Measurements from ENCODE around the gene C1GALT1C1L. TPM values are rescaled to one million over a fixed set of nuclear protein-coding genes. Genes with fewer than 3 reads are reported as not detected.

The C1GALT1C1L gene
- total and polyA plus RNA-seq, 2 of the 4 experiments (the other 2 are of a cell fraction) = 0.36 to 0.63 TPM

- Histone ChIP-seq H2BK120ac (ENCODE audit: low read depth, low read length) (peak within 1 kb of the TSS; percentile 76), H3K18ac (ENCODE audit: low read depth, low read length) (peak within 1 kb of the TSS; percentile 27), H4K91ac (ENCODE audit: insufficient read depth, low read depth, low read length) (peak within 1 kb of the TSS; percentile 70), H4K8ac (ENCODE audit: low read depth in 2 of 2, low read length in 2 of 2) (peak within 1 kb of the TSS; percentile 56 to 72; a peak in 3 of 4 replicates), H3K56ac (ENCODE audit: extremely low read depth, insufficient read depth, low read length) (peak within 1 kb of the TSS; percentile 8; the same call in 1 of the 2 replicates), H3K9me3 (ENCODE audit: control insufficient read depth, insufficient read depth, low read length) (no peaks in the 10 kb centered on the region), H2AK5ac (ENCODE audit: low read depth, low read length) (peak within 1 kb of the TSS; percentile 61; the same call in 1 of the 2 replicates), H3K9ac (ENCODE audit: low read depth, low read length) (peak within 1 kb of the TSS; percentile 47), H2AFZ (replicated peaks; ENCODE audit: low read length, poor library complexity) (peak within 1 kb of the TSS; percentile 95), H3K4me2 (ENCODE audit: low read depth, low read length) (peak within 1 kb of the TSS; percentile 97), H3K4ac (ENCODE audit: low read depth, low read length) (peak within 1 kb of the TSS; percentile 81), H2AK9ac (replicated peaks; ENCODE audit: low read depth, low read length, poor library complexity) (peak within 1 kb of the TSS; percentile 38), H3K14ac (replicated peaks; ENCODE audit: low read depth, low read length) (peak within 1 kb of the TSS; percentile 83), H4K20me1 (ENCODE audit: insufficient read depth, low read length) (no peaks in the 10 kb centered on the region), H3K27me3 (ENCODE audit: control insufficient read depth, insufficient read depth, low read length) (peaks cover 10% of the 10 kb centered on the region), H3K79me1 (ENCODE audit: low read depth in 1 of 2, low read length in 2 of 2) (peaks cover 4 to 8% of the 10 kb centered on the region in 2 experiments; a peak in 2 of 4 replicates), H3K27ac (ENCODE audit: insufficient read depth, low read length) (peak within 1 kb of the TSS; percentile 35), H3K23ac (ENCODE audit: low read depth, low read length) (peak within 1 kb of the TSS; percentile 88), H2BK20ac (ENCODE audit: low read depth, low read length) (peak within 1 kb of the TSS; percentile 52), H2BK5ac (ENCODE audit: low read depth, low read length, poor library complexity, severe bottlenecking) (peak within 1 kb of the TSS; percentile 27), H2BK15ac (ENCODE audit: low read depth, low read length) (peak within 1 kb of the TSS; percentile 95; the same call in 1 of the 3 replicates), H3K9me1 (ENCODE audit: insufficient read depth, low read length) (peaks cover 4% of the 10 kb centered on the region; the same call in 1 of the 2 replicates), H4K5ac (ENCODE audit: low read depth, low read length) (peak within 1 kb of the TSS; percentile 33; the same call in 1 of the 2 replicates), H3K4me3 (ENCODE audit: insufficient read depth, low read depth, low read length) (peak within 1 kb of the TSS; percentile 73), H3K4me1 (ENCODE audit: control insufficient read depth, insufficient read depth, low read length) (peaks cover 7% of the 10 kb centered on the region; the same call in 1 of the 2 replicates), H3K36me3 (ENCODE audit: control insufficient read depth, insufficient read depth, low read length) (no peaks in the 10 kb centered on the region)
- TF ChIP-seq MAZ (IDR thresholded peaks at IDR 0.05; ENCODE audit: borderline replicate concordance, low read depth, low read length) = peak; percentile 69; the same call in 1 of the 2 replicates
- no peak for TF ChIP-seq RFX5 (IDR thresholded peaks at IDR 0.05; ENCODE audit: low read depth, low read length)
- ChIA-PET CTCF (interaction anchor here (0.7 kb wide), 1 partner anchor 61 kb away, joined by 3 read pairs; no protein-coding TSS in a partner anchor), POLR2A (ENCODE audit: unreplicated experiment) (no interaction called here)
- BruUV-seq (replicated peaks) = no TSS peak
- dilution Hi-C loops (cut with HindIII; ENCODE audit: low sequenced_read_pairs, unreplicated experiment) = no loop called here
- DNase-seq (peak; percentile 83), ATAC-seq (ENCODE audit: low read depth) (peak; percentile 99)
- 0% methylated on average over 35 of the region's 75 CpGs; no CpG with 5 or more reads in 1 of the 2 experiments for WGBS, 2 experiments (ENCODE audit: extremely low coverage in 2 of 2, insufficient read length in 1 of 2)
- in situ Hi-C loops (cut with MboI; ENCODE audit: low sequenced_read_pairs) = loop anchor here (5.0 kb wide), 1 partner anchor 50 kb away; no protein-coding TSS in a partner anchor
- intact Hi-C loops (cut with micrococcal nuclease) = no loop called here
Measured at GRCh38 chr2:43637030-43637803, 39.0 kb downstream of the C1GALT1C1L start, which contains the start of gene PLEKHH2. Gene PLEKHH2, plus strand, starts transcription at chr2:43637260. Its CDS starts 7,414 bp downstream, at chr2:43644674.

Measured in IMR-90 (cell line).